HG03095 (cell line): ENCODE results near the gene SPDYE5.
"Not testable (repeated sequence)": the region's sequence is repeated elsewhere in the genome, so short reads cannot be mapped to it uniquely, and the experiment has no call there.

Experiments used
- ATAC-seq: cut with Tn5 transposase; IDR thresholded peaks from one replicate; pipeline ENCODE4 v1.9.1; 2021; ENCODE audit warnings: moderate library complexity; ENCODE audit not compliant: unreplicated experiment

SPDYE5 gene

DNA sequence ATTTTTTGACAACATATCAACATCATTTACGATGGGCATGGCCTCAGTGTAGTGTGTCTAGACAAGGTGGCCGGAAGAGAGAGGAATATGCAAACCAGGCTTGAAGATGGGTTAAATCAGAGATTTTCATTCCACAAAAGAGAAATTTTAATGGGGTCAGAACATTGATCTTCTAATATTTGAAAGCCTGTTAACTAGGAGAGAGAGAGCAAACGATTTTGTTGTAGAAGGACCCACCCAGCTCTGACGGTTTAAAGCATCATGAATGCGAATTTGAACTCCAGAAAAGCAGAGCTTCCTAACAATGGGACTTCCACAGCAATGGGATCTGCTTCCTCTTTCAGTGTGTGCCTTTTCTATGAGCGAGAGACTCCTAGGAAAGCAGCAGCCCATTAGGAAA, at the start of gene SPDYE5:
TSS of gene SPDYE5 (plus strand) at position 301 of the 400 bp plus-strand sequence. CDS start 1,728 bp downstream, outside the sequence.
- ATAC-seq = not testable (repeated sequence)

GRCh38 chr7:75442465-75443111, 49.5 kb upstream of the SPDYE5 start:
- peak; percentile 82 for ATAC-seq

DNA sequence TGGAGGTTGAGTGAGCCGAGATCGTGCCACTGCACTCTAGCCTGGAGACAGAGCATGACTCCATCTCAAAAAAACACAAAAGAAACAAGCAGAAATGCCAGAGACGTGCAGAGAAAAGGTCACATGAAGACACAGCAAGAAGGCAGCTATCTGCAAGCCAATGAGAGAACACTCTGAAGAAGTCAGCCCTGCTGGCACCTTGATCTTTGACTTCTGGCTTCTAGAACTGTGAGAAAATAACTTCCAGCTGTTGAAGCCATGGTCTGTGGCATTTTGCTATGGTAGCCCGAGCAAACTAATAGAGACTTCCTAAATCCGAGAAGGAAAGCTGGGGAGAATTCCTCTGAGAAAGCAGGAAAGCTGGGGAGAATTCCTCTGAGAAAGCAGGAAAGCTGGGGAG, 42.2 kb upstream of the SPDYE5 start:
- not testable (repeated sequence) for ATAC-seq

GRCh38 chr7:75452494-75452955, 39.6 kb upstream of the SPDYE5 start:
- peak; percentile 83 for ATAC-seq

- ATAC-seq = not testable (repeated sequence)
Measured at GRCh38 chr7:75456403-75456802, 35.7 kb upstream of the SPDYE5 start.

DNA sequence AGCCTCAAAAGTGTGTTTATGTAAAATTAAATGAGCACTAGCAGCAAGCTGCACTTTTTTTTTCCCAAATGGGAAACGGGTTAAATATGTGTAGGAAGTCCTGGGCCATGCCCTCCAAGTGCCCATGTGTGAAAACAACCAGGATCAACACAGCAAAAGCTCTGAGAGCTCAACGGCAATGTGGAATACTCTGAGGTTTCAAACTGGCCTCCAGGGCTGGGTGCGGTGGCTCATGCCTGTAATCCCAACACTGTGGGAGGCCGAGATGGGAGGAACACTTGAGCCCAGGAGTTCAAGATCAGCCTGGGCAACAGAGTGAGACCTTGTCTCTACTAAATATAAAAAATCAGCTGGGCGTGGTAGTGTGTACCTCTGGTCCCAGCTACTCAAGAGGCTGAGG, 34.1 kb upstream of the SPDYE5 start:
- ATAC-seq = not testable (repeated sequence)

- not testable (repeated sequence) for ATAC-seq
Measured at GRCh38 chr7:75460541-75460940, 31.6 kb upstream of the SPDYE5 start.

- ATAC-seq = not testable (repeated sequence)
Measured at GRCh38 chr7:75470166-75470565, 22.0 kb upstream of the SPDYE5 start.

GRCh38 chr7:75477457-75477856, 14.7 kb upstream of the SPDYE5 start:
- not testable (repeated sequence) for ATAC-seq

DNA sequence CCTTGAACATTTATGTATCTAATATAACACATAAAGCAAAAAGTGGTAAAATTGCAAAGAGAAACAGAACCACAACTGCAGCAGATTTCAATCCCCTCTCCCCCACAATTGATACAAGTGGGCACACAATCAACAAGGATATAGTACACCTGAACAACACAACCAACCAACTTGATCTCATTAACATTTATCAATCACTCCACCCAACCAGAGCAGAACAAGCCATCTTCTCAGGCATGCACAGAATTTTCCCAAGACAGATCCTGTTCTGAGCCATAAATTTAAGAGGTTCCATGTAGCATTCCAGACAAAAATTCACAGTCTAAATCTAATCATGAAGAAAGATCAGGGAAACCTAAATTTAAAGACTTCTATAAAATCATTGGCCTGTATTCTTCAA, 11.8 kb upstream of the SPDYE5 start:
- not testable (repeated sequence) for ATAC-seq

GRCh38 chr7:75485355-75485978, 6.7 kb upstream of the SPDYE5 start:
- ATAC-seq = not testable (repeated sequence)

DNA sequence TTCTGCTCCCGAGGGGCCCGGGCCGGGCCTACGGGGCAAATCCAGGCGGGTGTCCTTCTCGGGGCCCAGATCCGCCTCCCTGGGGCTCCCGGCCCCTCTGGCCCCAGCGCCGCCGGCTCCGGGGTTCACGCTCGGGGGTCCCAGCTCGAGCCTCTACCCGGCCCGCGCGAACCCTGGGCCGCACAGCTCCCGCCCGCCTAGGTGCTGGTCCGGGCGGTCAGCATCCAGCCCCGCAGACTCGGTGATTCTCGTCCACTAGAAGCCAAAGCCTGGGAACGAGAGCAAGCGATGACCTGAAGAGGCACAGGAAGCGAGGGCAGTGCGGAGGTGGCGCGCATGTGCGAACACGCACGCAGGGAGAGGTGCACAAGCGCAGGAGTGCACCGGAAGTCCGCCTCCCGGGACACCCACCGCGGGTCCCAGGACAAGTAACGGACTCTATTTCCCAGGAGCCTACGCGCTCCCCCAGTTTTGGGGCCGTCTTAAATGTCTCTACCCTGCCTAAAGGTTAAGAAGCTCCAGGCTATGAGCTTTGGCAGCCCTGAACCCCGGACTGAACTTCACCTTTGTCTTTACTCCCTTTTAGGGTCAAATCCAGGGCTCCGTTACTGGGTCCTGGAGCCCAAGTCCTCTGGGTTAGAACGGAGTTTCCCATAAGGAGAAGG, 6.0 kb upstream of the SPDYE5 start, which contains the start of gene POM121C:
TSS of gene POM121C (minus strand) at position 321 of the 665 bp plus-strand sequence. CDS start 44,803 bp downstream, outside the sequence.
- ATAC-seq = peak; percentile 98

- not testable (repeated sequence) for ATAC-seq
Measured at GRCh38 chr7:75509033-75509432, 16.9 kb downstream of the SPDYE5 start.

DNA sequence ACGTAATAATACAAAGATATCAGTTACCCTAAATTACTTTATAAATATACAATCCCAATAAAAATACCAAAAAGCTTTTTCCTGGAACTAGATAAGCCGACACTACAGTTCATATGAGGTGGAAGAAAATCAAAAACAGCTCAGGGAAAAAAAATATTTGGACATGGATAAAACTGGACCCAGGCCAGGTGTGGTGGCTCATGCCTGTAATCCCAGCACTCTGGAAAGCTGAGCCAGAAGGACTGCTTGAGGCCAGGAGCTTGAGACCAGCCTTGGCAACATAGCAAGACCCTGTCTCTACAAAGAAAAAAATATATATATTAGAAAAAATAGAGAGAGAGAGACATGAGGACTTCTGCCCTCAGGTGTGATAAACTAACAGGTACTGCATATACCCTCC, 26.7 kb downstream of the SPDYE5 start:
- not testable (repeated sequence) for ATAC-seq

GRCh38 chr7:75521727-75522126, 29.6 kb downstream of the SPDYE5 start:
- ATAC-seq = not testable (repeated sequence)

GRCh38 chr7:75527224-75527722, 35.2 kb downstream of the SPDYE5 start:
- ATAC-seq = not testable (repeated sequence)

- ATAC-seq = no peak
Measured at GRCh38 chr7:75531359-75531821, 39.3 kb downstream of the SPDYE5 start.

DNA sequence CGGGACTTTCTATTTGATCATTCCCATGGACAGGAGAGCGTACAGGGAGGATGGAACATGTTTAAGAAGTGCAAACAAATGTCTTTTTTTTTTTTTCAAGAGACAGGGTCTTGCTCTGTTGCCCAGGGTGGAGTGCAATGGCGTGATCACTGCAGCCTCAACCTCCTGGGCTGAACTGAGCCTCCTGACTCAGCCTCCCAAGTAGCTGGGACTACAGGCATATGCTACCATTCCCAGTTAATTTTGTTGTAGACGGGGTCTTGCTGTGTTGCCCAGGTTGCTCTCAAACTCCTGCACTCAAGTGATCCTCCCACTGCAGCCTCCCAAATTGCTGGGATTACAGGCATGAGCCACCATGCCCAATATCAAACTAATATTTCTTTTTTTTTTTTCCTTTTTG, 40.5 kb downstream of the SPDYE5 start:
- no peak for ATAC-seq

DNA sequence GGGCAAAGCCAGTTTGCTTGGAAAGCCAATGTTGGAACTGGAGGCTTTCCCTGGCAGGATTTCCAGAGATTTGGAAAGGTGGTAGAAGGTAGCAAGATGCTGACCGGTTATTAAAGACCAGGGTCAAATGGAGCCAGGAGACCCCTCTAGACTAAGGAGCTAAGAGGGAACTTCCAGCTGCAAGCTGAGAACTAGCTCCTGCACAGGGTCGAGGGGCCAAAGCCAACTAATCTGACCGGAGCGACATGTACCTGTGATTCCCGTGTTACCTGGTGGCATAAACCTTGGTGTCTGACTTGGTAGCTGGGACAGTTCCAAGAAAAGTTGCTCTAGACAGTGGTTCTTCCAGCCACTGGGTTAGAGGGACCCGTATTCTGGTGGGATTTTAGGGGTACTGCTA, 41.8 kb downstream of the SPDYE5 start:
- no peak for ATAC-seq

DNA sequence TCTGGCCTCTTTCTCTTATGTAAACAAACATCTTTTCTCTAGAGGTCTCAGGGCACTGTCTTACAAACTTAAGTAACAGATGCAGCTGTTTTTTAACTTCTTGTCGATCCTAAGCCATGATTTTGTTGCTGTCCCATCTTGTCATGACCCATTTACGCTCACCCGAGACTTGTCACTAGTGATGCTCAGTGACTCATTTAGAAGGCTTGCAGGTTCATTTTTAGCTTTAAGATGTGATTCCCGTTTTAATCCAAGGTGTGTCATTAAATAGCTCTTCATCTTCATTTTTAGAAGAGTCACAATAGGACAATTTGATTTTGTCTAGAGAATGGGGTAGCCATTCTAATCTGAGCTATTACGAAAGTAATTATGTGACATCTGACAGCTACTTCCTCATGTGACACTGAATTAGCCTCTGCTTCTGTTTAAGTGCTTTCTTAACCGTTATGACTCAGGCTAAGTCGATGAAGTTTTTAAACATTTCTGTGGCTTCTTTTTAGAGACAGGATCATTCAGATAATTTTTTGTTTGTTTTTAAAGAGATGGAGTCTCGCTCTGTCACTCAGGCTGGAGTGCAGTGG, 42.7 kb downstream of the SPDYE5 start:
- peak; percentile 78 for ATAC-seq

DNA sequence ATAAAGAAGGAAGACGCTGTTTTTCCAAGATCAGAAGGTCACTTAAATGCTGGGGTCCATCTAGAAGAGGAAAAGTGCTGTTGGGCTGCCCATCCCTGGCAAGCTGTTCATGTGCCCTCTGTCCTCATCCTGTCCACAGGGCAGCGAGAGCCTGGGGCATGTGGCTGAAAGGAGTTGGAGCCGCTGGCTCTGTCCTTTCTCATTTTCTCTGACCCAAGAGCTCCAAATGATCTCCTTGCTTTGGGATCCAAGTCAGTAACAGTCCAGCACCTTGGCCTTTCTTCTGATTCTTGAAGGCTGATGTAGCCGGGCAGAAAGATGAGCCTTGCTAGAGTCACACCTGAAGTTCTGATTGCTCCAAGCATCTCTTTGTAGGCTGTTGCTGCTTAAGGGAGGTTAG, 44.4 kb downstream of the SPDYE5 start:
- no peak for ATAC-seq
